K562 (cell line): ENCODE measurements around the gene COX4I2. TPM values are rescaled to one million over a fixed set of nuclear protein-coding genes. Genes with fewer than 3 reads are reported as not detected.

Experiments used
- ARID3A ChIP-seq: IDR thresholded peaks from 2 replicates; pipeline ENCODE4 v1.6.1; 2012; ENCODE audit warnings: low read depth, low read length, improper control_type of control experiment, borderline replicate concordance
- CBFA2T2 ChIP-seq: fragments of 450-650 bp; conservative IDR thresholded peaks from 2 replicates; pipeline ENCODE4 v1.6.1; 2017; ENCODE audit warnings: mild to moderate bottlenecking
- CBX3 ChIP-seq, 2 experiments: IDR thresholded peaks; 1 replicate in 1 of 2; 2 replicates in 1 of 2; pipeline ENCODE4 v1.6.1; 2012; ENCODE audit warnings: inconsistent platforms in 2 of 2, low read length in 2 of 2, borderline replicate concordance in 1 of 2, control low read depth in 1 of 2
- CHD1 ChIP-seq: fragments of 200-600 bp; sonication (generic); IDR thresholded peaks from one replicate; pipeline ENCODE4 v1.6.1; 2012; ENCODE audit warnings: mild to moderate bottlenecking, moderate library complexity, low read length, inconsistent platforms
- GTF2A2 ChIP-seq: IDR thresholded peaks from 2 replicates; pipeline ENCODE4 v1.6.1; 2016; ENCODE audit warnings: mild to moderate bottlenecking, missing genetic modification characterization, missing compliant biosample characterization
- HMGN3 ChIP-seq: IDR thresholded peaks from 2 replicates; pipeline ENCODE4 v1.6.1; 2011; ENCODE audit warnings: borderline replicate concordance, low read depth, mild to moderate bottlenecking, mixed read lengths, low read length; ENCODE audit not compliant: insufficient read length; ENCODE audit errors: extremely low read depth
- JUND ChIP-seq, 2 experiments: IDR thresholded peaks; 2 replicates in 1 of 2; 3 replicates in 1 of 2; pipeline ENCODE4 v1.6.1; 2011; ENCODE audit warnings: borderline replicate concordance in 2 of 2, low read depth in 2 of 2, low read length in 2 of 2, improper control_type of control experiment in 1 of 2, missing biosample characterization in 1 of 2, missing genetic modification characterization in 1 of 2, missing genetic modification reagents in 1 of 2
- MAFK ChIP-seq: IDR thresholded peaks from 2 replicates; pipeline ENCODE4 v1.6.1; 2011; ENCODE audit warnings: low read length, improper control_type of control experiment
- NEUROD1 ChIP-seq: fragments of 150-350 bp; IDR thresholded peaks from 2 replicates; pipeline ENCODE4 v1.6.1; 2014; ENCODE audit warnings: borderline replicate concordance, low read length, low read depth; ENCODE audit not compliant: partially characterized antibody
- NFE2 ChIP-seq: IDR thresholded peaks from 2 replicates; pipeline ENCODE4 v1.6.1; 2014; ENCODE audit warnings: antibody characterized with exemption, low read depth
- PHF8 ChIP-seq: fragments of 200-600 bp; sonication (generic); IDR thresholded peaks from 2 replicates; pipeline ENCODE4 v1.6.1; 2012; ENCODE audit warnings: mixed run types, mild to moderate bottlenecking, inconsistent platforms, low read length, moderate library complexity, borderline replicate concordance
- RBM14 ChIP-seq: fragments of 200-400 bp; formaldehyde crosslinking; IDR thresholded peaks from 2 replicates; pipeline ENCODE4 v1.6.1; 2018; ENCODE audit warnings: low read depth, mild to moderate bottlenecking, low read length, moderate library complexity, borderline replicate concordance; ENCODE audit not compliant: insufficient read depth
- RBM15 ChIP-seq: fragments of 200-400 bp; formaldehyde crosslinking; IDR thresholded peaks from 2 replicates; pipeline ENCODE4 v1.6.1; 2018; ENCODE audit warnings: mild to moderate bottlenecking, low read length, moderate library complexity; ENCODE audit not compliant: insufficient read depth
- SRSF7 ChIP-seq: fragments of 200-400 bp; formaldehyde crosslinking; optimal IDR thresholded peaks from 2 replicates; pipeline ENCODE3; 2017; ENCODE audit warnings: mild to moderate bottlenecking, low read depth, low read length
- THRA ChIP-seq: fragments of 450-650 bp; IDR thresholded peaks from 2 replicates; pipeline ENCODE4 v1.6.1; 2017; ENCODE audit warnings: mild to moderate bottlenecking, moderate library complexity
- ZBTB17 ChIP-seq: fragments of 450-650 bp; formaldehyde crosslinking; IDR thresholded peaks from 2 replicates; pipeline ENCODE4 v1.4.0; 2020; ENCODE audit warnings: mild to moderate bottlenecking
- ZFP36 ChIP-seq: fragments of 150-350 bp; IDR thresholded peaks from 2 replicates; pipeline ENCODE4 v1.6.1; 2018; ENCODE audit warnings: low read length, low read depth; ENCODE audit not compliant: partially characterized antibody
- ZNF124 ChIP-seq: sonication (generic); formaldehyde crosslinking; IDR thresholded peaks from 2 replicates; pipeline ENCODE4 v1.8.1; 2022; ENCODE audit warnings: missing genetic modification reagents
- ZNF239 ChIP-seq: fragments of 250-450 bp; sonication (Bioruptor Pico); IDR thresholded peaks from 2 replicates; pipeline ENCODE4 v1.4.0; 2020; ENCODE audit warnings: mild to moderate bottlenecking
- ZNF408 ChIP-seq: fragments of 250-450 bp; sonication (Bioruptor Pico); IDR thresholded peaks from 2 replicates; pipeline ENCODE4 v1.4.0; 2020; ENCODE audit warnings: low read depth, mild to moderate bottlenecking, moderate library complexity
- ZNF639 ChIP-seq, 2 experiments: fragments of 200-800 bp in 1 of 2; sonication (Bioruptor generic) in 1 of 2; sonication (generic) in 1 of 2; formaldehyde crosslinking in 1 of 2; IDR thresholded peaks in 1 of 2; conservative IDR thresholded peaks in 1 of 2; 2 replicates each; pipeline versions ENCODE4 v1.5.0 to v1.6.1; 2016 to 2020; ENCODE audit warnings: missing compliant biosample characterization in 1 of 2, missing genetic modification characterization in 1 of 2, missing genetic modification reagents in 1 of 2
- ZNF668 ChIP-seq: fragments of 250-450 bp; sonication (Bioruptor Pico); IDR thresholded peaks from 2 replicates; pipeline ENCODE4 v1.8.0; 2022; ENCODE audit warnings: mild to moderate bottlenecking, inconsistent platforms
- polyA plus RNA-seq, 8 experiments: library from polyadenylated mRNA; depleted of rRNA in 4 of 8; stranded (reverse) in 5 of 8; unstranded in 3 of 8; fragments of >200 nt; fragmentation: Nextera tagmentation in 2 of 8; fragmentation: Illumina TruSeq in 1 of 8; extraction: Ambion mirVana in 2 of 8; extraction: Trizol in 1 of 8; gene quantifications; 2 replicates each; pipeline versions ENCODE4 v1.2.1 to v1.2.3, GENCODE V29; 2011 to 2014; ENCODE audit warnings: inconsistent platforms in 1 of 8, missing spikeins in 1 of 8
- total RNA-seq, 7 experiments: library from RNA; depleted of rRNA in 6 of 7; stranded (reverse); fragments of >200 nt in 6 of 7; fragmentation: Illumina TruSeq in 2 of 7; extraction: Trizol in 2 of 7; gene quantifications; 2 replicates each; pipeline versions ENCODE4 v1.2.1 to v1.2.3, GENCODE V29; 2011 to 2021; ENCODE audit warnings: low replicate concordance in 1 of 7

Gene COX4I2
- total and polyA plus RNA-seq, 9 of the 15 experiments (the other 6 are each of a cell fraction or from before 2014, with no cell fraction given), result not detected

GRCh38 chr20:31605031-31605901 lies 32.4 kb upstream of the COX4I2 start, which contains the start of gene ID1 (continued):
- TF ChIP-seq RBM14 (no peak), ZNF408 (CRISPR knock-in tag) (no peak), CHD1 (peak; percentile 79), ZNF124 (no peak), JUND (IDR thresholded peaks at IDR 0.05; ENCODE audit: borderline replicate concordance, low read depth, low read length) (peak; percentile 47), JUND (tag; IDR thresholded peaks at IDR 0.05; ENCODE audit: borderline replicate concordance, low read depth, low read length) (0 out of 3 replicates have a peak, but pooled peaks have one; percentile 36), MAFK (no peak), ZBTB17 (no peak), PHF8 (peak; percentile 94; the same call in 1 of the 2 replicates), ZNF239 (CRISPR knock-in tag) (no peak), THRA (no peak), ARID3A (0 out of 2 replicates have a peak, but pooled peaks have one; percentile 38), RBM15 (no peak), CBX3 (IDR thresholded peaks at IDR 0.05; ENCODE audit: borderline replicate concordance in 1 of 2, low read length in 2 of 2) (no peak), GTF2A2 (tag) (peak; percentile 88), ZFP36 (peak; percentile 37), NFE2 (0 out of 2 replicates have a peak, but pooled peaks have one; percentile 8), NEUROD1 (no peak), CBFA2T2 (no peak), ZNF639 (CRISPR knock-in tag; conservative IDR thresholded peaks at IDR 0.05 in 1 of 2, IDR thresholded peaks at IDR 0.05 in 1 of 2) (peak in 1 of 2 experiments; percentile 75; a peak in 1 of 4 replicates), ZNF668 (no peak), HMGN3 (peak; percentile 78), SRSF7 (no peak)
